ENCODE results near the gene TARS2. TPM values are rescaled to one million over a fixed set of nuclear protein-coding genes. Genes with fewer than 3 reads are reported as not detected.
A peak's percentile ranks its signal among the peaks of the same experiment; 100 is the strongest.

TARS2 gene, protein sequence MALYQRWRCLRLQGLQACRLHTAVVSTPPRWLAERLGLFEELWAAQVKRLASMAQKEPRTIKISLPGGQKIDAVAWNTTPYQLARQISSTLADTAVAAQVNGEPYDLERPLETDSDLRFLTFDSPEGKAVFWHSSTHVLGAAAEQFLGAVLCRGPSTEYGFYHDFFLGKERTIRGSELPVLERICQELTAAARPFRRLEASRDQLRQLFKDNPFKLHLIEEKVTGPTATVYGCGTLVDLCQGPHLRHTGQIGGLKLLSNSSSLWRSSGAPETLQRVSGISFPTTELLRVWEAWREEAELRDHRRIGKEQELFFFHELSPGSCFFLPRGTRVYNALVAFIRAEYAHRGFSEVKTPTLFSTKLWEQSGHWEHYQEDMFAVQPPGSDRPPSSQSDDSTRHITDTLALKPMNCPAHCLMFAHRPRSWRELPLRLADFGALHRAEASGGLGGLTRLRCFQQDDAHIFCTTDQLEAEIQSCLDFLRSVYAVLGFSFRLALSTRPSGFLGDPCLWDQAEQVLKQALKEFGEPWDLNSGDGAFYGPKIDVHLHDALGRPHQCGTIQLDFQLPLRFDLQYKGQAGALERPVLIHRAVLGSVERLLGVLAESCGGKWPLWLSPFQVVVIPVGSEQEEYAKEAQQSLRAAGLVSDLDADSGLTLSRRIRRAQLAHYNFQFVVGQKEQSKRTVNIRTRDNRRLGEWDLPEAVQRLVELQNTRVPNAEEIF
- 10 to 100 TPM; 12.2 to 25.5 (median 18.6) TPM for total RNA-seq

- peak; percentile 32 to 79 (median 62) for TF ChIP-seq CTCF (IDR thresholded peaks at IDR 0.05)
- peak in 1 of 2 donors; percentile 82 for TF ChIP-seq EP300 (IDR thresholded peaks at IDR 0.05)
- TF ChIP-seq POLR2A (IDR thresholded peaks at IDR 0.05): peak; percentile 20 to 64
- Histone ChIP-seq H3K9me3 (no peaks in the 10 kb centered on the region), H3K4me1 (peaks cover 0 to 18% (median 3%) of the 10 kb centered on the region in 4 donors), H3K27ac (peak within 1 kb of the TSS in 3 of 4 donors; percentile 76 to 84 (median 78)), H3K36me3 (peaks cover 0 to 35% (median 12%) of the 10 kb centered on the region in 3 donors), H3K4me3 (peak within 1 kb of the TSS; percentile 56 to 75 (median 63)), H3K27me3 (no peaks in the 10 kb centered on the region)
- 1% methylated on average over 30 of the region's 30 CpGs for WGBS, 2 donors
- peak; percentile 93 to 99 for DNase-seq (ENCODE audit: low spot score in 2 of 2)
These were observed at the start of gene TARS2 for GRCh38 chr1:150486966-150487762. Gene TARS2 (plus strand): TSS chr1:150487419. CDS start chr1:150487451, 32 bp downstream.

- Histone ChIP-seq H3K4me3 (no peak overlapping the region), H3K27ac (peak overlapping the region in 1 of 4 donors; percentile 1), H3K27me3 (no peaks in the 10 kb centered on the region), H3K4me1 (no peaks in the 10 kb centered on the region), H3K9me3 (no peaks in the 10 kb centered on the region), H3K36me3 (peaks cover 0 to 44% (median 7%) of the 10 kb centered on the region in 3 donors)
- WGBS, 2 donors: 38 to 63% methylated on average over 2 of the region's 2 CpGs
- TF ChIP-seq POLR2A (IDR thresholded peaks at IDR 0.05) (no peak), EP300 (IDR thresholded peaks at IDR 0.05) (no peak), CTCF (IDR thresholded peaks at IDR 0.05) (no peak)
- DNase-seq (ENCODE audit: low spot score in 2 of 2): no peak
These were observed 46.1 kb upstream of the TARS2 start for GRCh38 chr1:150441121-150441520.

- Histone ChIP-seq H3K27me3 (no peaks in the 10 kb centered on the region), H3K36me3 (peaks cover 0 to 60% (median 14%) of the 10 kb centered on the region in 3 donors), H3K4me3 (no peak overlapping the region), H3K27ac (no peak overlapping the region), H3K9me3 (no peaks in the 10 kb centered on the region), H3K4me1 (no peaks in the 10 kb centered on the region)
- WGBS, 2 donors: 97 to 98% methylated on average over 1 of the region's 1 CpG
- TF ChIP-seq POLR2A (IDR thresholded peaks at IDR 0.05) (no peak), CTCF (IDR thresholded peaks at IDR 0.05) (no peak), EP300 (IDR thresholded peaks at IDR 0.05) (no peak)
- no peak for DNase-seq (ENCODE audit: low spot score in 2 of 2)
These were observed 43.0 kb upstream of the TARS2 start for GRCh38 chr1:150444232-150444631.

DNA sequence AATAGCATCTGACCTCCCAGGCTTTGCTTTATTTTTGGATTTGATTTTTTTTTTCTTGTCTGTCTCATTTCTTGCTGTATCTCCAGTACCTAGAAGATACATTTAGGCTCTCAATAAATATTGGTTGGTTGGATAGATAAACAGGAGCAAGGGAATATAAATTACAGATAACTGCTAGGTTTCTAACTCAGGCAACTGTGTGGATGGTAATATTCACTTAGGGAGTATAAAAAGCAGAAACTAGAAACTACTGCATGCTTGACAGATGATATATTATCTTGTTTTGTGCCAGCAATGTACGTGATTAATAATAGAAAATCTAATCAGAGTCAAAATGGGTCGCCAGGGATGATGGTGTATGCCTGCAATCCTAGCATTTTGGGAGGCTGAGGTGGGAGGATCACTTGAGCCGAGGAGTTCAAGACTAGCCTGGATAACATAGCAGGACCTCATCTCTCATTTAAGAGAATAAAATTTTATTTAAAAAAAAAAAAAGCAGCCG lies 31.0 kb upstream of the TARS2 start:
- Histone ChIP-seq H3K9me3 (no peaks in the 10 kb centered on the region), H3K27ac (no peak overlapping the region), H3K4me1 (no peaks in the 10 kb centered on the region), H3K27me3 (no peaks in the 10 kb centered on the region), H3K36me3 (peaks cover 0 to 61% (median 7%) of the 10 kb centered on the region in 3 donors), H3K4me3 (no peak overlapping the region)
- no peak for TF ChIP-seq CTCF (IDR thresholded peaks at IDR 0.05)
- WGBS, 2 donors: 84 to 89% methylated on average over 4 of the region's 4 CpGs
- DNase-seq (ENCODE audit: low spot score in 2 of 2): no peak

Data from tibial nerve (tissue), 4 donors.